Measurements from ENCODE around the gene LAMTOR1. TPM values are rescaled to one million over a fixed set of nuclear protein-coding genes. Genes with fewer than 3 reads are reported as not detected.

LAMTOR1 gene
- total and polyA plus RNA-seq, 10 donors: 81.5 to 182 (median 131) TPM

DNA sequence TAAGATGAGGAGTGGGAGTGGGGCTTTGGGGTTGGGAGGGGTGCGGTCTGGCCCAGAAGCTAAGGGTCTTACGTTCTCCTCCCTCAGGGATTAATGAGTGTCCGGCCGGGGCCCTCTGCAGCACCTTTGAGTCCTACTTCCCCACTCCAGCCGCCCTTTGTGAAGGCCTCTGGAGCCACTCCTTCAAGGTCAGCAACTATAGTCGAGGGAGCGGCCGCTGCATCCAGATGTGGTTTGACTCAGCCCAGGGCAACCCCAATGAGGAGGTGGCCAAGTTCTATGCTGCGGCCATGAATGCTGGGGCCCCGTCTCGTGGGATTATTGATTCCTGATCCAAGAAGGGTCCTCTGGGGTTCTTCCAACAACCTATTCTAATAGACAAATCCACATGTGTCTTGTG is 36.4 kb upstream of the LAMTOR1 start:
- no peaks in the 10 kb centered on the region for H3K9me3 ChIP-seq
- 88 to 100% (median 92%) methylated on average over 4 to 11 of the region's 11 CpGs for WGBS, 5 donors
- H3K27me3 ChIP-seq (replicated peaks in 1 of 7): no peaks in the 10 kb centered on the region
- H3K27ac ChIP-seq: peak overlapping the region in 3 of 8 donors; percentile 87 to 90 (median 89)
- intact Hi-C loops (cut with DNase I; ENCODE audit: low total_unique reads): no loop called here
- peak overlapping the region in 2 of 8 donors; percentile 41 to 61 for H3K4me3 ChIP-seq
- H3K4me1 ChIP-seq: peaks cover 0 to 14% (median 0%) of the 10 kb centered on the region in 6 donors
- peak; percentile 74 for DNase-seq
- TF ChIP-seq POLR2A (IDR thresholded peaks at IDR 0.05) (no peak), POLR2AphosphoS5 (IDR thresholded peaks at IDR 0.05) (no peak), CTCF (IDR thresholded peaks at IDR 0.05 in 8 of 11, conservative IDR thresholded peaks at IDR 0.05 in 3 of 11) (no peak)
- peaks cover 0 to 27% (median 0%) of the 10 kb centered on the region in 6 donors for H3K36me3 ChIP-seq

DNA sequence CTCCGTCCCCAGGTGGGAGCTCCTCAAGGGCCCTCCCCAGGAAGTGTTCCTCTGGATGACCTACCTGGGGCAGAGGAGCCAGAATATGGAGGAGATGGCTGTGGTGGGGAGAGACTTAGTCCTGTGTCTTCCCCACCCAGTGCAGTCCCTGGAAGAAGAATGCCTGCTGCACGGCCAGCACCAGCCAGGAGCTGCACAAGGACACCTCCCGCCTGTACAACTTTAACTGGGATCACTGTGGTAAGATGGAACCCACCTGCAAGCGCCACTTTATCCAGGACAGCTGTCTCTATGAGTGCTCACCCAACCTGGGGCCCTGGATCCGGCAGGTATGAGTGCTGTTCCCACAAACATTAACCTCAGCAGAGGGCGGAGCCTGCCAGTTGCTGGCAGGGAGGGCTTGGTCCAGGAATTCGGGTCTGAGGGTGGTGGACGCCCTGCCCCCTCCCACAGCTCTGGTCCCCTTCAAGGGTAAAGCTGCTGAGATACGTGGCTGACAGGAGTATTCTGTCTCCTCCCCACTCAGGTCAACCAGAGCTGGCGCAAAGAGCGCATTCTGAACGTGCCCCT is 35.8 kb upstream of the LAMTOR1 start:
- peaks cover 0 to 11% (median 0%) of the 10 kb centered on the region in 6 donors for H3K4me1 ChIP-seq
- no peak for DNase-seq
- 84 to 92% (median 87%) methylated on average over 11 to 12 of the region's 12 CpGs for WGBS, 5 donors

GRCh38 chr11:72136684-72137262 is 33.7 kb upstream of the LAMTOR1 start:
- Histone ChIP-seq H3K9me3 (no peaks in the 10 kb centered on the region), H3K36me3 (peaks cover 0 to 27% (median 0%) of the 10 kb centered on the region in 6 donors), H3K27me3 (replicated peaks in 1 of 7) (no peaks in the 10 kb centered on the region), H3K27ac (peak overlapping the region in 7 of 8 donors; percentile 58 to 90 (median 84)), H3K4me1 (peaks cover 0 to 21% (median 0%) of the 10 kb centered on the region in 6 donors), H3K4me3 (peak overlapping the region in 6 of 8 donors; percentile 11 to 61 (median 15))
- TF ChIP-seq POLR2AphosphoS5 (IDR thresholded peaks at IDR 0.05): no peak
- TF ChIP-seq CTCF (IDR thresholded peaks at IDR 0.05 in 8 of 11, conservative IDR thresholded peaks at IDR 0.05 in 3 of 11): no peak
- no peak for TF ChIP-seq POLR2A (IDR thresholded peaks at IDR 0.05)
- WGBS, 5 donors: 85 to 95% (median 89%) methylated on average over 4 of the region's 4 CpGs
- no peak for DNase-seq
- intact Hi-C loops (cut with DNase I; ENCODE audit: low total_unique reads): no loop called here

More for the DNA sequence above, 35.8 kb upstream of the LAMTOR1 start:
- intact Hi-C loops (cut with DNase I; ENCODE audit: low total_unique reads): no loop called here
- Histone ChIP-seq H3K4me3 (peak overlapping the region in 2 of 8 donors; percentile 41 to 61), H3K27me3 (replicated peaks in 1 of 7) (no peaks in the 10 kb centered on the region), H3K27ac (peak overlapping the region in 3 of 8 donors; percentile 87 to 90 (median 89)), H3K9me3 (no peaks in the 10 kb centered on the region), H3K36me3 (peaks cover 0 to 27% (median 0%) of the 10 kb centered on the region in 6 donors)
- no peak for TF ChIP-seq CTCF (IDR thresholded peaks at IDR 0.05 in 8 of 11, conservative IDR thresholded peaks at IDR 0.05 in 3 of 11)
- no peak for TF ChIP-seq POLR2AphosphoS5 (IDR thresholded peaks at IDR 0.05)
- no peak for TF ChIP-seq POLR2A (IDR thresholded peaks at IDR 0.05)

Measured in spleen (tissue), 11 donors.